Stimulated activated naive CD8-positive, alpha-beta T cell treated with anti-CD3 and anti-CD28 coated beads, Interleukin-15, Interleukin-2, amounts not matched to agents 100 ng/mL and 50 ng/mL, for 24 hours (primary cell): Measurements from ENCODE around the gene ANKRD33.

Experiments
- H3K27ac Mint-ChIP-seq: one replicate; pipeline ENCODE4 v1.8.0; 2021; ENCODE audit warnings: mild to moderate bottlenecking, mixed read lengths
- H3K27me3 Mint-ChIP-seq: one replicate; pipeline ENCODE4 v1.8.0; 2021; ENCODE audit warnings: mixed read lengths
- H3K36me3 Mint-ChIP-seq: one replicate; pipeline ENCODE4 v1.8.0; 2021; ENCODE audit warnings: low read depth, mixed read lengths
- H3K4me1 Mint-ChIP-seq: one replicate; pipeline ENCODE4 v1.8.0; 2021; ENCODE audit warnings: low read depth, mixed read lengths
- H3K4me3 Mint-ChIP-seq: one replicate; pipeline ENCODE4 v1.8.0; 2021; ENCODE audit warnings: mild to moderate bottlenecking, mixed read lengths
- H3K9me3 Mint-ChIP-seq: one replicate; pipeline ENCODE4 v1.8.0; 2021; ENCODE audit warnings: mixed read lengths

The ANKRD33 gene

DNA sequence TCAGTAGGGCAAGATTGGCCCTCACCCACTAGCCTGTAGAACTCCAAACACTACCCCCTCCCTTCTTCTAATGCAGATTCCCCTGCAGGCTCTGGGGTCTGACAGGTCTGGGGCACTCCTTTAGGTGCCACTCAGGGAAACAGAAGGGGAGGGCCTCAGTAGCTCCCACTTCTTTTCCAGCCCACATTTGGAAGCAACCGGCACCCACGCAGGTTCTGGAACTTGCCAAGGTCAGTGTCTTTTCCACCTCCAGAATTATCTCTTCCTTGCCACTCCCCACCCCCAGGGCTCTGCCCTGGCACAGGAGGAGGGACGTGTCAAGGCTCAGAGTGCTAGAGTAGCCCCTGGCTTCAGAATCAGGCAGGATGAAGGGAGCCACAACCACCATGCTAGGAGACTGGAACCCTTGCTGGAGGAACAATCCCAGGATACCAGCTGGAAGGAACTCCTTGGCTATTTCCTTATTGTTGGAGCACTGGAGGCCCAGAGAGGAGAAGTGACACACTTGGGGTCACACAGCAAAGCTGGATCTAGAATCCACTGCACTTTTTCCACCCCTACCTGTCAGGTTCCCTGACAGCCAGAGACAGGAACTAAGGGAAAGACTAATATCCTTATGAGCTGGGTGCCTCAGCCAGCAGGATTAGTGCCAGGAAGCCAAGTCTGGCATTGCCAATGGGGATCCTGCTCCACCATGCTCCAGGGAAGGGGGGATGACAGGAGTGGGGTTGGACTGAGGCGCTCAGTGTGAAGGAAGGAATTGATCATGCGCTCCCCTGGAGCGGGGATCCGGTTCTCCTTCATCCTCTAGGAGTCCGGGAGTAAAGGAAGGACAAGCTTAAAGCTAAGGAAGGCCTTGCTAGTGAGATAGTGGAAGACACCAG lies 37.6 kb upstream of the ANKRD33 start:
- no peak overlapping the region for H3K4me3 Mint-ChIP-seq
- H3K9me3 Mint-ChIP-seq, result no peaks in the 10 kb centered on the region
- no peaks in the 10 kb centered on the region for H3K36me3 Mint-ChIP-seq
- peaks cover 14% of the 10 kb centered on the region for H3K4me1 Mint-ChIP-seq
- H3K27ac Mint-ChIP-seq, result no peak overlapping the region
- H3K27me3 Mint-ChIP-seq, result peaks cover 25% of the 10 kb centered on the region

DNA sequence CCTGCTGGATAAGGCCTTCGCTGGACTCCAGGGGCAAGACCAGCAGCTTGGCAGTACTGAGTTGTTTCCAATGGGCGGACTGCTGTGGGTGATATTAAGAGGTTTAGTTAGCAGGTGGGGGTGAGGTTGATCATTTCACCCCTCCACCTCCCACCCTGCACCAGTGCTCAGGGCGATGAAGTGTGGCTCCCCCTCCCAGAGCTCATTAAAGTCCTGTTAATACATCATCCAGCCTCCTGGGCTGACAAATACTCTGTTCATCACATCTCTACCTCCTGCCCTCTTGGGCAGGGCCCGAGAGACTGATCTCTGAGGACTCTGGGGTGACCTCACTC lies 37.0 kb upstream of the ANKRD33 start:
- peaks cover 13% of the 10 kb centered on the region for H3K4me1 Mint-ChIP-seq
- H3K36me3 Mint-ChIP-seq, result no peaks in the 10 kb centered on the region
- no peak overlapping the region for H3K4me3 Mint-ChIP-seq
- no peaks in the 10 kb centered on the region for H3K9me3 Mint-ChIP-seq
- H3K27ac Mint-ChIP-seq, result no peak overlapping the region
- peaks cover 24% of the 10 kb centered on the region for H3K27me3 Mint-ChIP-seq

DNA sequence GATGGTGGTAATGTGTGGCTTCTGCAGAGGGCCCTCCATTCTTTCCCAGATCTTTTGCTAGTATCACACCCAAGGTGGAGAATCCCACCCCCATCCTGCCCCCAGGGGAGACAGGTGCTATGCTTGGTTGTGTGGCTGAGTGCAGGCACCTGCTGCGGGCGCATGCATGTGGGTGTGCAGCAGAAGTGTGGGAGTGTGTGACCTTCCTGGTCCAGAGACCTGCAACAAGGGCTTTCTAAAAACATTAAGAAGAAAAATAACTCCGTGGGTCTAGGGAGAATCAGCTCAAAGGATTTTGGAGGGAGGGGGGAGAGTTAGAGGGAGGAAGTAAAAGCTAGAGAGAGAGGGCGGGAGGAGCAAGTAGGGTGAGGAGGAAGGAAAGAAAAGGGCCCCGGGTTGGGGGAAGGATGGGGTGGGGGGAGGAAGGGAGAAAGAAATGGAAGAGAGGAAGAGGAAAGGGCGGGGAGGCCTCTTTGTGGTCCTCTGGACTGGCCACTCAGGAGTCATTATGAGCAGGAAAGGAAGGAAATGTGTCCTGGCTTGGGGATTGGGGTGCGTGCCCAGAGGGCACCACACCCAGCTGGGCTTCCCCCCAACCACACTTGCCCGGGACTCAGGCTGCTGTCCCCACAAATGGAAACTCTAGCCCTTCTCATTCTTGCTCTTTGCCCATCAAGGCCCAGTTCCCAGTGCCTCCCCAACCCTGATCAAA lies 36.3 kb upstream of the ANKRD33 start:
- Mint-ChIP-seq H3K4me1 (peaks cover 9% of the 10 kb centered on the region), H3K27ac (no peak overlapping the region), H3K4me3 (no peak overlapping the region), H3K36me3 (no peaks in the 10 kb centered on the region), H3K9me3 (no peaks in the 10 kb centered on the region), H3K27me3 (peaks cover 27% of the 10 kb centered on the region)

DNA sequence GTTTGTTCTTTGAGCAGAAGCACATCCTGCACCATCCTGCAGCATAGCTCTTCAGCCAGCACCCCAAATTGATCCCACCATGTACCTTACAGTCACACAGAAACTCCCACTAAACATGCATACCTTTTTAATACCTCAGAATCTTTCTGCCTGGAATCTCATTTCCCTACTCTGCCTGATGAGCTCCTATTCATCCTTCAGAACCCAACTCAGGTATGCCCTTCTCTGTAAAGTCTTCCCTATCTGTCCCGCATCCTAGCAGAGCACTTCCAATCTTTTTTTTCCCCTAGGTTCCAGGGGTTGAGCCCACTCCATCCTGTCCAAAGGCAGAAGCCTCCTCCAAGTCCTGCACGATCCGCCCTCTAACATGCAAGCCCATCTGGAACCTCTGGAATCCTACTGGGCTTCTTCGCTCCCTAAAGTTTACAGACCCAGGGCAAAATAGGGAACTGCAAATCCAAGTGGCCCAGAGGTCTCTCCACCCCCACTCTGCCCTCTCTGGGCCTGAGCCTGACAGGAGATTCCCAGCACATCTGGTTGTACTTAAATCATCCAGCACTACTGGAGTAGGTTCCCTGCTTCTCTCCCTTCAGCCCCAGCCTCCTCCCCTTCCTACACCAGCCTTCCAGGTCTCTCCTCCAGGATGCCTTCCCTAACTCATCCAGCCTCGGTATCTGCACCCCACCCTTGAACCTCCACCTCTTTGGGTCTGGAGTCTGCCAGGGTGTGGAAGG lies 35.3 kb upstream of the ANKRD33 start:
- H3K4me3 Mint-ChIP-seq, result no peak overlapping the region
- H3K27ac Mint-ChIP-seq, result no peak overlapping the region
- no peaks in the 10 kb centered on the region for H3K36me3 Mint-ChIP-seq

DNA sequence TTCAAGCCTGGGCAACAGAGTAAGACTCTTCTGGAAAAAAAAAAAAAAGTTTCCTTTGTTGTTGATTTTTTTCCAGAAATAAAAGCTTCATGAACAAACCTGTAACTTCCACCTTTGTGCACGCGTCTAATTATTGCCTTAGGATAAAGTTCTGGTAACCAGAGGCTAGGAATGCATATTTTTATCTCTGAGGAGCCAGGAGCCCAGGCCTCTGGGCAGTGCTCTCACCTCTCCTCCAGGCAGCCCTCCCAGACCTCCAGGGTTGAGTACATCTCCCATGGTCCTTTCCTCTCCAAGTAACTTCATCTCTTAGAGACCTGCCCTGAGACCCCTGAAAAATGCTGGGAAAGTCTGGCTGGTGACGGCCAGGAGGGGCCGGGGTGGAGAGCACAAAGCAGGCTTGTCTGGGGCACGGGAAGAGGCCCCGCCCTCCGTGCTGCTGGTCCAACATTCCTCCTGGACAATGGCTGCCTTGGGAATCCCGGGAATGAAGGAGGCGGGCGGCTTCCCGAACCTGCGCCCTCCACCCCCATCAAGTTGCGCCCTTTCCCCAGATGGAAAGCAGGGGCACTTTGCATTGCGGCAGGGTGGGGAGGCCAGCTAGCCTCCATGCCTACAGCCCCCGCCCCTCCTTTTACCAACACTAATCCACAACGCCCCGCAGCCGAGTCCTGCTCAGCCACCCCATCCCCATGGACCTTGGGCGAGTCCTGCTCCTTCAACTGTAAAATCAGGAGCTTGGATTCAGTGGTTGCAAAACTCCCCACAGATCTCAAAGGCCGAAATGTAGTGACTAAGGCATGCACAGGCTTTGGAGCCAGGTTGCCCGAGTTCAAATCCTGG lies 32.1 kb upstream of the ANKRD33 start:
- Mint-ChIP-seq H3K27me3 (peaks cover 38% of the 10 kb centered on the region), H3K36me3 (no peaks in the 10 kb centered on the region), H3K4me1 (peaks cover 6% of the 10 kb centered on the region), H3K9me3 (no peaks in the 10 kb centered on the region), H3K4me3 (no peak overlapping the region), H3K27ac (no peak overlapping the region)

More for the DNA sequence above, 35.3 kb upstream of the ANKRD33 start:
- H3K4me1 Mint-ChIP-seq, result peaks cover 6% of the 10 kb centered on the region
- peaks cover 31% of the 10 kb centered on the region for H3K27me3 Mint-ChIP-seq
- H3K9me3 Mint-ChIP-seq, result no peaks in the 10 kb centered on the region

DNA sequence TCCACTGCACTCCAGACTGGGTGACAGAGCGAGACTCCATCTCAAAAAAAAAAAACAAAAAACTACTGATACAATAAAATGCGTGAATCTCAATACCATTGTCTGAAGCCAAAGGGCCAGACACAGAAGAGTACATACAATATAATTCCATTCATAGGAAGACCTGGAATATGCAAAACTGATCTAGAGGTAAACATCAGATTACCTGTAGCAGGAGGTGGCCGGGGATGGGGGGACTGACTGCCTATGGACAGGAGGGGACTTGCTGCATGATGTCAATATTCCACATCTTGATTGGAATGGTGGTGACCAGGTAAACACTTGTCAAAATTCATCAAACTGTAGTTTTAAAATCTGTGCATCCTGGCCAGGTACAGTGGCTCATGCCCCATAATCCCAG lies 26.9 kb upstream of the ANKRD33 start:
- no peaks in the 10 kb centered on the region for H3K9me3 Mint-ChIP-seq
- H3K27me3 Mint-ChIP-seq, result peaks cover 61% of the 10 kb centered on the region
- H3K4me1 Mint-ChIP-seq, result peaks cover 12% of the 10 kb centered on the region
- H3K27ac Mint-ChIP-seq, result no peak overlapping the region
- no peaks in the 10 kb centered on the region for H3K36me3 Mint-ChIP-seq
- H3K4me3 Mint-ChIP-seq, result no peak overlapping the region

DNA sequence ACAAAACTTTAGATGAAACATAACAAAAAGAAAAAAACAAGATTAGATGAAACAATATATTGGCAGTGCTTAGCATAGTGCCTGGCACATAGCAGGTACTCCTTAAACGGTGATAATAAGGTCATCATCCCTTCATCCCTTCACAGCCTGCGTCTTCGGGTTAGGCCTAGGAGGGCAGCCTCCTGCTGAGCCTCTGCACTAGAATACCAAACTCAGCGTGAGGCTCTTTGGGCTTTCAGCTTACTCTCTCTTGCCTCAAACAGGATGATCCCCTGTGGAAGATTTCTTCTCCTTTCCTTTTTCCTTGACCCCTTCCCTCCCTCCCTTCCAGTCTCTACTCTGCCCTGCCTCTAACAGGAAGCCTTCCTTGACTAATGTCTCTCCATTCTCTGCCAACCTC lies 25.0 kb upstream of the ANKRD33 start:
- Mint-ChIP-seq H3K4me3 (no peak overlapping the region), H3K27ac (no peak overlapping the region), H3K9me3 (no peaks in the 10 kb centered on the region), H3K36me3 (no peaks in the 10 kb centered on the region), H3K4me1 (peaks cover 12% of the 10 kb centered on the region), H3K27me3 (peaks cover 62% of the 10 kb centered on the region)

DNA sequence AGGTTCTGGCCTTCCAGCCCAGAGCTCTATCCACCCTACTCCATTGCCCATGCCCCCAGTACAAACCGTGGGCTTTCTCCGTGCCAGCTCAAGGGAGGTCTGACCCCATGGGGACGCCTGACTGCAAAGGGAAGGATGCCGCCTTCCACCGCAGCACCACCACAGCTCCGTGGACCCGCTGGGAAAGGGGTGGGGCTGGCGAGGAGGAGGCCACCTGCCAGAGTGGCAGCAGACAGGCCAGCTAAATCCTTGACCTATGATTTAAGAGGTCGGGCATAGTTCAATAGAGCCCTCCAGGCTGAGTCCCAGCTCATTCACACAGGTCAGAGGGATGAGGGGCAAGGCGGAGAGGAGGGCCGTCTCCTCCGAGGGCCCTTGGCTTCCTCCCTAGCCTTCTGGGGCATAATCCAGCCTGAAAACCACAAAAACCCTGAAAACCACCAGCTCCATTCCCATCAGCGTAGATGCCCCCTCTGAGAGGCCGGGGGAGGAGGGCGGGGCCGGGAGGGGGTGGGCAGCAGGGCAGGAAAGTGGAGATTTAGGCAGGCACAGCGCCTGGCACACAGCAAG lies 24.5 kb upstream of the ANKRD33 start:
- H3K4me3 Mint-ChIP-seq, result no peak overlapping the region
- peaks cover 18% of the 10 kb centered on the region for H3K4me1 Mint-ChIP-seq
- no peaks in the 10 kb centered on the region for H3K36me3 Mint-ChIP-seq
- peaks cover 67% of the 10 kb centered on the region for H3K27me3 Mint-ChIP-seq
- H3K27ac Mint-ChIP-seq, result no peak overlapping the region
- no peaks in the 10 kb centered on the region for H3K9me3 Mint-ChIP-seq

DNA sequence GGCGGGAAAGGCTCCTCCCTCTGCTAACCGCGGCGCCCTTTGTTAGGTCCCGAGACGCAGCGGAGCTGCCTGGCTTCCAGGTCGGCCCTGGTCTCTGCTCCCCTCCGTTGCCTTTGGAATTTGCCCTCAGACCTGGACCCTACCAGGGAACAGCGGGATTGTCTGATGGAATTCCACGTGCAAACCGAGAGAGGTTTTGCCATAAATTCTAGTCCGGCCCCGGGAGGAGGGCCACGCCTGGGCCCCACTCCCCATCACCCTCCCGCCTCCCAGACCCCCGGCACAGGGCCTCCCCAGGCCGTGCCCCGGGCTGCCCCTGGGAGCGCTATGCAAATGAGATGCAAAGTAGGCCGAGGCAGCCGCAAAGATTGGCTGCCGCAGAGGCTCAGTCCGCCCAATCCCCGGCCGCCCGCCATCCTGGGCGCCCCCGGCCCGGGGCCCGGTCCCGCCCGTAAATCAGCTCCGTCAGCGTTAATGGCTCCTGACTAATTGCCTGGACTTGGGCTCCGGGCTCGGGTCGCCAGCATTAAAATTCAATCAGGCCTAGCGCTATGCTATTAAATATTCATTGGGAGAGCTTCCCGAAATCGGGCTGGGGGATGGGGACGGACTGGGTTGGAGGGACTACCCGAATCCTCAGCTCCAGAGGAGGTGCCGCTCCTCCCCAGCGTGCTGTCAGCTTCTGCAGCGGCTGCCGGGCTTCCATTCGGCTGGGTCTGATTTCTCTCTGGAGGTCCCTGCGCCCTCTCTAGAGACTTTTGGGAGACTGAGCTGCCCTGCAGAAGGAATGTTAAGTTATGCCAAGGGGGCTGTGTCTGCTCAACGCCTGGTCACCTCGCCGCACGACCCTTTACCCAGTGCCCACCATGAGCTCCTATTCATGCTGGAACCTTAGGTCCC lies 23.7 kb upstream of the ANKRD33 start:
- H3K36me3 Mint-ChIP-seq, result no peaks in the 10 kb centered on the region
- H3K4me3 Mint-ChIP-seq, result peak overlapping the region; percentile 32
- H3K27me3 Mint-ChIP-seq, result peaks cover 70% of the 10 kb centered on the region
- no peak overlapping the region for H3K27ac Mint-ChIP-seq
- peaks cover 19% of the 10 kb centered on the region for H3K4me1 Mint-ChIP-seq
- no peaks in the 10 kb centered on the region for H3K9me3 Mint-ChIP-seq

DNA sequence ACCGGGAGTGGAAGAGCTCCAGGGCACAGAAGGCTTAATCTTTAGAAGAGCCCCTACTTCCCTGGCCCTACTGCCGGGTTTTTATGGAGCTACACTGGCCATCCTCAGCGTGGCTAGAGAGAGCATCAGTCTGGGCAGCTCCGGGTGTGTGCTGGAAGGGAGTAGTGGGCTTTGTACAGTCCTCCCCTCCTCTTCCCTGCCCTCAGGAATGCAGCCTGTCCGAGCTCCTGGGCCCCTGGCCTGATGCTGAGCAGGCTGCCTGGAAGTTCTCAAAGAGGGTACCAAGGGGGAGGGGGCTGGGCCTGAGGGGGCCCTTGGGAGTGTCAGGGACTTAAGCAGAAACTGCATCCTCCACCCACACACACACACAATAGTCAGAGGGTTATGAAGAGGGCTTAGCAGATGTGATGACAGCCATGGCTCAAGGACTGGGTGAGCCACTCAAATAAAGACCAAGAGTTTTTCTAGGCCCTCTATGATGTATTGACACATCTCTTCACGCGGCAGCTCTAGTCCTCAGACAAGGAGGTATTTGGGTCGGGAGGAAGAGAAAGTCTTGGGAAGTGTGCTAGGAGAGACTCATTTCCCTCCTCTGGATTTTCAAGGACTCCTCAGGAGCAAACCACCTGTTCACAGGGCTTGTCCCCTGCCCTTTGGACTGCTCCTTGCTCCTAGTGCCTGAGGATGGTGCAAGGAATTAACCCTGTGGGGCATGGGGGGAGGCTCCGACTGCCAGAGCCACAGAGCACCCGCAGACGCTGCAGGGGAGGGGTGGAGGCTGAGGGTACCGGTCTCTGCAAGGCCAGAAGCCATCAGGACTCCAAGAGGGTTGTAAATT lies 22.9 kb upstream of the ANKRD33 start:
- peak overlapping the region; percentile 32 for H3K4me3 Mint-ChIP-seq
- H3K27ac Mint-ChIP-seq, result no peak overlapping the region
- peaks cover 24% of the 10 kb centered on the region for H3K4me1 Mint-ChIP-seq
- H3K9me3 Mint-ChIP-seq, result no peaks in the 10 kb centered on the region
- no peaks in the 10 kb centered on the region for H3K36me3 Mint-ChIP-seq
- H3K27me3 Mint-ChIP-seq, result peaks cover 72% of the 10 kb centered on the region

DNA sequence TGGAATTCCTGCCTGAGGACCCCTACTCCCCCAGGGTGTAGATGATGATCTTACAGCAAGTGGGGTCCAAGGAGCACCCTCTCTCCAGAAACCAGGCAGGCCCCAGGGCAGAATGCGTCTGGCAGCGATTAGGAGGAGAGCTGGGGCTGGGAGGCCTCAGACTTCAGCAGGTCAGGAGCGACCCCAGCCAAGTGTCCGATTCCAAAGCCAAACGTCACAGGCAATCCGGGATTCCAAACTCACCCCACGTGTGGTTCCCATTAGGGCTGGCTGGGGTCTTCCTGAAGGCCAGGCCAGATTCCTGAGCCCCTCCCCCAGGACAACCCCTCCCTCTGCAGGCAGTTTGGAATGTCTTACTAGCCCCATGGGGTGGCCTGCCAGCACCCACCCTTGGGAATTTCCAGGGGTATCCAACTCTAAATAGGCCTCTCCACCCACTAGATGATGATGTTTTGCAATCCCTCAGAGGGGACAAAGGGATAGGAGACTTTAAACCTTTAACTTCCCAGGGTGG lies 22.1 kb upstream of the ANKRD33 start:
- no peaks in the 10 kb centered on the region for H3K9me3 Mint-ChIP-seq
- no peak overlapping the region for H3K4me3 Mint-ChIP-seq
- H3K4me1 Mint-ChIP-seq, result peaks cover 31% of the 10 kb centered on the region
- no peak overlapping the region for H3K27ac Mint-ChIP-seq
- no peaks in the 10 kb centered on the region for H3K36me3 Mint-ChIP-seq
- peaks cover 77% of the 10 kb centered on the region for H3K27me3 Mint-ChIP-seq

DNA sequence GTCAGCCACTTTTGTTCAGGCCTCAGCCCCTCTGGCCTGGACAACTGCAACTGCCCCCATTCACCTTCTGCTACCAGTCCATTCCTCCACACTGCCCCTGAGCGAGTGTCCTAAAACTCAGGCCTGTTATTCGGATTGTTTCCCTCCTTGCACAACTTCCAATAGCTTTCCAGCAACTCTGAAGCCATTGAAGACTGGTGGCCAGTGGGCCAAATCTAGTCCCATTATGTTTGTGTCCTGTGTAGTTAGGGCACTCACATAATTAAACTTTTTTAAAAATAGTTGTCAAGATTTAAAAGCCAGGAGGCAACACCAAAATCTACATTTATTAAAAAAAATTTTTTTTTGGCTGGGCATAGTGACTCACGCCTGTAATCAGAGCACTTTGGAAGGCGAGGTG lies 21.6 kb upstream of the ANKRD33 start:
- Mint-ChIP-seq H3K4me3 (no peak overlapping the region), H3K27ac (no peak overlapping the region), H3K27me3 (peaks cover 75% of the 10 kb centered on the region), H3K9me3 (no peaks in the 10 kb centered on the region), H3K36me3 (no peaks in the 10 kb centered on the region), H3K4me1 (peaks cover 33% of the 10 kb centered on the region)

DNA sequence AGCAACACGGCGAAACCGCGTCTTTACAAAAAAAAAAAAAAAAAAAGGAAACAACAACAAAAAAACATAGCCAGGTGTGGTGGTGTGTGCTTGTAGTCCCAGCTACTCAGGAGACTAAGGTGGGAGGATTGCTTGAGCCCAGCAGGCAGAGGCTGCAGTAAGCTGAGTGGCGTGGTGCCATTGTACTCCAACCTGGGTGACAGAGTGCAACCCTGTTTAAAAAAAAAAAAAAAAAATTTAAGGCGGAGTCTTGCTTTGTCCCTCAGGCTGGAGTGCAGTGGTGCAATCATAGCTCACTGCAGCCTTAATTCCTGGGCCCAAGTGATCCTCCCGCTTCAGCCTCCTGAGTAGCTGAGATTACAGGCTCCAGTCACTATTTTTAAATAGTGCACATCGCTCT lies 21.1 kb upstream of the ANKRD33 start:
- no peaks in the 10 kb centered on the region for H3K36me3 Mint-ChIP-seq
- no peaks in the 10 kb centered on the region for H3K9me3 Mint-ChIP-seq

More for the DNA sequence above, 21.1 kb upstream of the ANKRD33 start:
- H3K4me3 Mint-ChIP-seq, result no peak overlapping the region
- H3K4me1 Mint-ChIP-seq, result peaks cover 33% of the 10 kb centered on the region
- H3K27ac Mint-ChIP-seq, result no peak overlapping the region
- peaks cover 71% of the 10 kb centered on the region for H3K27me3 Mint-ChIP-seq
